ENCODE results near the gene UGT1A5.
"Not testable (repeated sequence)": the region's sequence is repeated elsewhere in the genome, so short reads cannot be mapped to it uniquely, and the experiment has no call there.

UGT1A5 gene

DNA sequence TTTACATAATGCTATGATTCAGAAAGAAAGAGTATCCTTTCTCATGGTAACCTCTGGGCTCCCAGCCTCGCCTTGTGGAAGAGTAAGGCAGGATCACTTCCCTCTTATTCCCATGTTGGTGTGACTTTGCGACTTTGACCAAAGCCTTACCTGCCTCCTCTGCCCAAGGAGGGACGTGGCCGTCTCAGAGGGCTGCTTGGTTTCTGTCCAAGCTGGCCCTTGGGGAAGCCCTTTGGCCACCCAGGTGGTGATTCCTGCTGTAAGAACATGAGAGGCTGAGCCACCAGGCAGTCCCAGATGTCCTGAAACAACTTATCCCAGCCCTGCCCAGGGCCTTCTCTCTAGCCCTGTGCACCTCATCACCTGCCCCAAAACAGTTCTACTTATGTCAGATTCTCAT is 14.0 kb upstream of the UGT1A5 start:
- no peak for DNase-seq

- DNase-seq = no peak
Observed at GRCh38 chr2:233699424-233700027, 13.2 kb upstream of the UGT1A5 start.

GRCh38 chr2:233700028-233700635 is 12.6 kb upstream of the UGT1A5 start:
- DNase-seq = no peak

DNA sequence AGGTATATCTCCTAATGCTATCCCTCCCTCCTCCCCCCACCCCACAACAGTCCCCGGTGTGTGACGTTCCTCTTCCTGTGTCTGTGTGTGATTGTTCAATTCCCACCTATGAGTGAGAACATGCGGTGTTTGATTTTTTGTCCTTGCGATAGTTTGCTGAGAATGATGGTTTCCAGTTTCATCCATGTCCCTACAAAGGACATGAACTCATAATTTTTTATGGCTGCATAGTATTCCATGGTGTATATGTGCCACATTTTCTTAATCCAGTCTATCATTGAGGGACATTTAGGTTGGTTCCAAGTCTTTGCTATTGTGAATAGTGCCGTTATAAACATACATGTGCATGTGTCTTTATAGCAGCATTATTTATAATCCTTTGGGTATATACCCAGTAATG is 11.9 kb upstream of the UGT1A5 start:
- DNase-seq = not testable (repeated sequence)

- no peak for DNase-seq
Observed at GRCh38 chr2:233702238-233702637, 10.5 kb upstream of the UGT1A5 start.

- DNase-seq = no peak
Observed at GRCh38 chr2:233705911-233706506, 6.7 kb upstream of the UGT1A5 start.

GRCh38 chr2:233706720-233707119 is 6.0 kb upstream of the UGT1A5 start:
- no peak for DNase-seq

- no peak for DNase-seq
Observed at GRCh38 chr2:233707940-233708644, 4.6 kb upstream of the UGT1A5 start.

- DNase-seq = no peak
Observed at GRCh38 chr2:233708942-233709341, 3.8 kb upstream of the UGT1A5 start.

- peak; percentile 64 for DNase-seq
Observed at GRCh38 chr2:233711312-233712008, 1.2 kb upstream of the UGT1A5 start.

DNA sequence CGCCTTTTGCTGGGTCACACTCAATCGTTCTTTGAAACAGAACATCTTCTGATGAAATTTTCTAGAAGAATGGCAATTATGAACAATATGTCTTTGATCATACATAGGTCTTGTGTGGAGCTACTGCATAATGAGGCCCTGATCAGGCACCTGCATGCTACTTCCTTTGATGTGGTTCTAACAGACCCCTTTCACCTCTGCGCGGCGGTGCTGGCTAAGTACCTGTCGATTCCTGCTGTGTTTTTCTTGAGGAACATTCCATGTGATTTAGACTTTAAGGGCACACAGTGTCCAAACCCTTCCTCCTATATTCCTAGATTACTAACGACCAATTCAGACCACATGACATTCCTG is 532 bp downstream of the UGT1A5 start:
- DNase-seq = no peak

DNA sequence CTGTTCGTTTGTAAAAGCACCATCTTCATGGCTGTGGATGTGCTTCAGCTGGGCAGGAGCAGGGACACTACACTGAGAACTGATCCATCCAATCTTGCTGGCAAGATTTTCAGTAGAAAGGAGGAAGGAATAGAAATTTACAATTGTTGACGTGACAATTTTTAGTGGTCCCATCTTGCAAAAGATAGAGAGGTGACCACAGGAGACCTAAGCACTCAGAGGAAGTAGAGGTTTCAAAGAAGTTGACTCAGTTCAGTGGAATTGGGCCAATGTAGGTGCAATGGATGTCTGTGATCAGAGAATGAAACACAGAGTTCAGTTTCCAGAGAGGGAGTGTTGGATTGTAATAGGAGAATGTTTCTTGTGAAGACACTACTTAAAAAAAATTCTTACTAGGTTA is 1.4 kb downstream of the UGT1A5 start:
- DNase-seq = no peak

GRCh38 chr2:233718552-233718951 is 5.8 kb downstream of the UGT1A5 start, which contains the start of gene UGT1A4:
Gene UGT1A4 (plus strand): TSS chr2:233718736. CDS start chr2:233718821, 85 bp downstream.
- DNase-seq = no peak

- DNase-seq = no peak
Observed at GRCh38 chr2:233728723-233729301, 16.1 kb downstream of the UGT1A5 start, which contains the start of gene UGT1A3. Gene UGT1A3 (plus strand): TSS chr2:233729042. CDS start chr2:233729127, 85 bp downstream.

- DNase-seq = not testable (repeated sequence)
Observed at GRCh38 chr2:233736868-233737653, 24.4 kb downstream of the UGT1A5 start.

DNA sequence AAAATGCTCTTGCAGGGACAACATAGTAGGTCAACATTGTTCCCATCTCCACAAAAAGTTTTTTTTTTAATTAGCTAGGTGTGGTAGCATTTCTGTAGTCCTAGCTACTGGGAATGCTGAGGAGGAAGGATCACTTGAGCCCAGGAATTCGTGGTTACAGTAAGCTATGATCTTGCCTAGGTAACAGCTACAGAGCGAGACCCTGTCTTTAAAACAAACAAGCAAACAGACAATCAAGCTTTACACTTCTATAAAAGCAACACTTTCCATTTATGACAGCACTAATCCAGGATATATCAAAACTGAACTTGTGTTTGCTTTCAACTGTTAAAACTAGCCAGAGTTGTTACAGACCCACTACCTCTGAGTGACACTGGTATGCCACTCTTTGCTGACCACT is 28.2 kb downstream of the UGT1A5 start:
- no peak for DNase-seq

DNA sequence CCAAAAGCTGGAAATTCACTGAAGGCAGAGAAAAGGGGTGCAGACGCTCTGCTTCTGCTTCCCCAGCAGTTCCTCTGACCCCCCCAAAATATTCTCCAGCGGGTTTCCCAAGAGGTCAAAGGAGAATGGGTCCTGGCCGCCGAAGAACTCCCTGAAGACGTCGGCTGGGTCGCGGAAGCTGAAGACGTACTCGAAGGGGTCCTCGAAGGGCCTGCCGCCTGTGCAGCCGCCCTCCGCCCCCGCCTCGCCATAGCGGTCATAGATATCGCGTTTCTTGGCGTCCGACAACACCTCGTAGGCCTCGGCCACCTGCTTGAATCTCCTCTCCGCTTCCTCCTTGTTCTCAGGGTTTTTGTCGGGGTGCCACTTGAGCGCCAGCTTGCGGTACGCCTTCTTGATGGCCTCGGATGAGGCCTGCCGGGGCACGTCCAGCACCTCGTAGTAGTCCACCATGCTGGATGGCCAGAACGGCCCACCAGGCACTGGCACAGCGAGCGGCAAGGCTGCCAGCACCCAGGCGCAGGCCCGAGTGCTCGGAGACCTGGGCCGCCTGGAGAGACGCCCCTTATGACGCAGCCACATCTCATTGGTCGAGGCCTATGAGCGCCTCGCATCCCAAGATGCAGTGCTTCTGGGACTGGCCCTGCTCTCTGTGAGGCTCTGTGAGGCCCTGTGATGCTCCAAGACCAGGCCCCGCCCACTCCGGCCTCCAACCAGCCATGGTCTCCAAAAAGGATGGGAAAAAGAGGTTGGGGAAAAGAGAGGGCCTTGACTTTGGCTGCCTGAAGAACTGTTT is 31.0 kb downstream of the UGT1A5 start:
- no peak for DNase-seq

GRCh38 chr2:233745073-233745755 is 32.5 kb downstream of the UGT1A5 start:
- DNase-seq = no peak

DNA sequence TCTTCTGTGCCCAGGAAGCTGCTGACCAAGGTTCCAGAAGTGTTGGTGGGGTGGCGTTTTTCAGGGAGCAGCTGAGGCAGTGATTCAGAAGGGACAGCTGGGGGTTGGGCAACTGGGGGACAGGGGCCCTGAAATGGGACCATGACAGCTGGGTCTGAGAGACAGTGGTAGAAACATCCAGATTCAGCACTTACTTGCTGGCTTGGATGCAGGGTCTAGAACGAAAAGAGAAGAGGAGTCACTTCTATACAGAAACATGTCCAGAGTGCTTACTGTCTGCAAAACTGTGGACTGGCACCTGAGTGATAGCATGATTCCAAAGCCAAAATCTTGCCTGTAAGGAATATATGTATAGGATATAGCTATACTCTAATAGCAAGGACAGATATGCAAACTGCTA is 33.1 kb downstream of the UGT1A5 start:
- not testable (repeated sequence) for DNase-seq

DNA sequence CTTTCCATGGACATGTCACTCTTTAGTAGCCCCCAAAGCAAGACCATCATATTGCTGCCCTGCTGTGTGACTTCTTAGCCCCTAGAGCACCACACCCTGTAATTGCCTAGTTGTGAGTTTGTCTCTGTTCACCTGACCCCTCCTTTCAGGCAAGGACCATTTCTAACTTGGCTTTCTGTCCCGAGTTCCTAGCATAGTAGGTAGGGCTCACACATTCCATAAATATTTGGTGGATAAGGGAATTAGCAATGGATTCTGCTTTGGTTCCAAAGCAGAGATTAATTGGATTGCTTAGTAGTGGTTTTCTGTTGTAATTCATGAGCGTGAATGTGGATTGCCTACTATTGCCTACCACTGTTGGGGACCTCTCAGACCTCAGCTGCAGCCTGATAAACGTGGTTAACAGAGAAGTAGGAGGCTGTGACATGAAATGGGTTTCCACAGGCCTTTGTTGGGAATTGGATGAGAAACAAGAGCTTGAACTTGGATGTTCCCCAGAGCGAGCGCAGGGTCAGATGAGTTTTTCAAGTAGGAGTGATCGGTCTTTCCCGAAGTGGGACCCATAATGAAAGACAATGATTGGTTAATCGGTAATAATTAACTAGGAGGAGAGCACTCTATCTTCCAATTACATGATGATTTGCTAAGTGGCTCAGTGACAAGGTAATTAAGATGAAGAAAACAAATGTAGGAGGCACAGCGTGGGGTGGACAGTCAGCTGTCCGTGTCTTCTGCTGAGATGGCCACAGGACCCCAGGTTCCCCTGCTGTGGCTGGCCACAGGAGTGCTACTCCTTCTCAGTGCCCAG is 34.0 kb downstream of the UGT1A5 start:
- DNase-seq = no peak
